Activated T-helper 9 cell treated with anti-CD3 and anti-CD28 coated beads, Interleukin-2, amount 50 U/mL, for 16 hours (primary cell): ENCODE results near the gene DISC1.
"Not testable (repeated sequence)": the region's sequence is repeated elsewhere in the genome, so short reads cannot be mapped to it uniquely, and the experiment has no call there.

Experiments
- DNase-seq: peaks from one replicate; pipeline ENCODE4 v3.0.0-alpha.2; 2020; ENCODE audit warnings: low read depth

Gene DISC1

GRCh38 chr1:231638647-231639046 lies 12.1 kb downstream of the DISC1 start:
- DNase-seq = no peak

GRCh38 chr1:231639819-231640218 lies 13.2 kb downstream of the DISC1 start:
- no peak for DNase-seq

GRCh38 chr1:231641444-231641843 lies 14.9 kb downstream of the DISC1 start:
- DNase-seq = not testable (repeated sequence)

- DNase-seq = not testable (repeated sequence)
Observed at GRCh38 chr1:231642061-231642460, 15.5 kb downstream of the DISC1 start.

- DNase-seq = no peak
Observed at GRCh38 chr1:231642618-231643017, 16.0 kb downstream of the DISC1 start.

GRCh38 chr1:231643071-231643934 lies 16.7 kb downstream of the DISC1 start:
- DNase-seq = no peak

GRCh38 chr1:231643935-231644237 lies 17.3 kb downstream of the DISC1 start:
- DNase-seq = no peak

- not testable (repeated sequence) for DNase-seq
Observed at GRCh38 chr1:231645634-231646033, 19.0 kb downstream of the DISC1 start.

GRCh38 chr1:231646165-231646564 lies 19.6 kb downstream of the DISC1 start:
- not testable (repeated sequence) for DNase-seq

- DNase-seq = not testable (repeated sequence)
Observed at GRCh38 chr1:231651621-231652260, 25.2 kb downstream of the DISC1 start.

- DNase-seq = no peak
Observed at GRCh38 chr1:231653632-231654031, 27.0 kb downstream of the DISC1 start.

- DNase-seq = no peak
Observed at GRCh38 chr1:231656741-231657140, 30.2 kb downstream of the DISC1 start.

- not testable (repeated sequence) for DNase-seq
Observed at GRCh38 chr1:231658223-231658622, 31.6 kb downstream of the DISC1 start.

GRCh38 chr1:231660198-231660597 lies 33.6 kb downstream of the DISC1 start:
- DNase-seq = no peak

- no peak for DNase-seq
Observed at GRCh38 chr1:231663211-231663792, 36.7 kb downstream of the DISC1 start.

- DNase-seq = no peak
Observed at GRCh38 chr1:231665101-231665500, 38.5 kb downstream of the DISC1 start.

GRCh38 chr1:231665726-231666125 lies 39.1 kb downstream of the DISC1 start:
- no peak for DNase-seq

GRCh38 chr1:231666220-231666936 lies 39.8 kb downstream of the DISC1 start:
- DNase-seq = no peak

- no peak for DNase-seq
Observed at GRCh38 chr1:231666937-231667608, 40.5 kb downstream of the DISC1 start.

- DNase-seq = no peak
Observed at GRCh38 chr1:231667896-231668506, 41.4 kb downstream of the DISC1 start.

GRCh38 chr1:231668826-231669225 lies 42.2 kb downstream of the DISC1 start:
- no peak for DNase-seq
